GM19372 (cell line): ENCODE data around the gene C22orf23.

Experiments
- ATAC-seq: cut with Tn5 transposase; IDR thresholded peaks from one replicate; pipeline ENCODE4 v1.9.1; 2021; ENCODE audit warnings: mild to moderate bottlenecking, low read depth, moderate library complexity; ENCODE audit not compliant: unreplicated experiment

Gene C22orf23

DNA sequence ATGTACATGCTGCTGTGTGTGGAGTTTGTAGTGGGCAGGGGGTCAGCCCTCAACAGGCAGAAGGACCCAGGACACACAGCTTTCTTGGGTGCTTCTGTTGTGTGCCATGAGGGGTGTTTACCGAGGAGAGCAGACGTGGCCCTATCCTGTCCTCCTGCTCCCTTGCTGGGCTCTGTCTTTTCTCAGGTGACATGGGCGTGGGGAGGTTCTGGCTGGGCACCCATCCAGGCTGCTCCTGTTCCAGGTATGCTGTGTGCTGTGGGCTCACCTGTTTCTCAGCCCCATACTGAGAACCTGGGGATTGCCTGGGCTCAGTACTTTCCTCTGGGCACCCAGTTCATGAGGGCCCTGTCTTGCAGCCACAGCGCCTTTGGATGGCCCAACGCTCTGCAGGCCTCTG is 24.0 kb downstream of the C22orf23 start:
- ATAC-seq: no peak

DNA sequence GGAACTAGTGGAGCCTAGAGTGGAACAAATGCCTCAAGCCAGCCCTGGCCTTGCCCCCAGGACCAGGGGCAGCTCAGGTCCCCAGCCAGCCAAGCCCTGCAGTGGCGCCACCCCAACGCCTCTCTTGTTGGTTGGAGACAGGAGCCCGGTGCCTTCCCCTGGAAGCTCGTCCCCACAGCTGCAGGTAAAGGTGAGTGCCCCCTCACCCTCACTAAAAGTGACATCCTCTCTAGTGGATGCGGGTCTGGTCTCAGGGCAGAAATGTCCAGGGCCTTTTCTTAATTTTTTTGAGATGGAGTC is 25.8 kb downstream of the C22orf23 start:
- no peak for ATAC-seq

DNA sequence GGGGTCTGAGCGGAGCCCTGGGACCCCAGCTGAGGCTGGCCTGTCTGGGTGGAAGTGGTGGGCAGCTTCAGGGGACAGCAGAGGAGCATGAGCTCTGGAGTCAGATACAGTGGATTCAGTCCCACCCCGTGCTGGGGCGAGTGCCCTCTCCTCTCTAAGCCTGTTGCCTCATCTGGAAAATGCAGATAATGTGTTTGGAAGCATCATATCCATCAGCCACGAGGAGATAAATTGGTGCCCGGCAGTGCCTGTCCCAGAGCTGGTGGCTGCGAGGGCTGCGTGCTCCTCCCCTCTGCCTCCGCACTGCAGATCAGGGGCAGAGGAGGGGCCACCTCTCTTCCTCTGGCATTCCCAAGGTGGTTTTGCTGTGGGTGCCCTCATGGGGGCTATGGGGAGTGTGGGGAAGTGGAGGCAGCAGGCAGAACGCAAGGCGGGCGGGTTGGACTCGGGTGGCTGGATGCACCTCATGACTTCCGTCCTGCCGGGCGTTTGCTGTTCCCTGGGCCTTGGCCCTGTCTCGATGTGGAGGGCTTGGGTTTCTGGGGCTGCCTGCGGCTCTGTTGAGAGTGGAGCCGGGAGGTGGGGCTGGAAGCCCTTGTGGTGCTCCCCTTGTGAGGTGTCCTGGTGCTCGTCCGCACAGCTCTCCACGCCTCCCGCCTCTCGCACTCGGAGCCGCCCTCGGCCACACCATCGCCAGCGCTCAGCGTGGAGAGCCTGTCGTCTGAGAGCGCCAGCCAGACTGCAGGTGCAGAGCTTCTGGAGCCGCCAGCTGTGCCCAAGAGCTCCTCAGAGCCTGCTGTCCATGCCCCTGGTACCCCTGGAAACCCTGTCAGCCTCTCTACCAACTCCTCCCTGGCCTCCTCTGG is 26.4 kb downstream of the C22orf23 start:
- no peak for ATAC-seq

DNA sequence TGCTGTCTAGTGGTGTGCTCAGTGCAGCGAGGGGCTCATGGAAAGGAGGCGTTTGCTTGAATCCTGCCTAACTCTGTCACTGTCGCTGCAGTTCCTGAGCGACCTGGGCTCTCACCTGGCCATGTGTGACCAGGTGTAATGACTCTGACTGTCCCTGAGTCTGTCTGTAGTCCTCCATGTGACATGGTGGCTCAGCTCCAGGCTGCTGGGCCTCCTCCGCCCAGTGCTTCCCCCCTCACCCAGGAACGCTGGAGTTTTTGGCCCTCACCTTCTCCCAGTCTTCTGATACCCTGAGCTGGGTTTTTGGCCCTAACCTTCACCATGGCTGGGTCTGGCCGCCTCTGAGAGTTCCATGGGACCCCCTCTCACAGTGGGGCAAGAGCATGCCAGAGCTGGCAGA is 27.0 kb downstream of the C22orf23 start:
- no peak for ATAC-seq

DNA sequence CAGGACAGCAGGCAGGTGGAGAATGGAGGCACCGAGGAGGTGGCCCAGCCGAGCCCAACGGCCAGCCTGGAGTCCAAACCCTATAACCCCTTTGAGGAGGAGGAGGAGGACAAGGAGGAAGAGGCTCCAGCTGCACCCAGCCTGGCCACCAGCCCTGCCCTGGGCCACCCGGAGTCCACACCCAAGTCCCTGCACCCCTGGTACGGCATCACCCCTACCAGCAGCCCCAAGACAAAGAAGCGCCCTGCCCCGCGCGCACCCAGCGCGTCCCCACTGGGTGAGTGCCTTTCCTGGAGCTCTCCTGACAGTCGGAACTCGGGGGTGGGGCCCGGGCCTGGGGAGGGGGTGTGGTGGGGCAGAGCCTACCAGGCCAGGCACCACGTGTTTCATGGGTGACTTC is 27.6 kb downstream of the C22orf23 start:
- ATAC-seq: no peak

DNA sequence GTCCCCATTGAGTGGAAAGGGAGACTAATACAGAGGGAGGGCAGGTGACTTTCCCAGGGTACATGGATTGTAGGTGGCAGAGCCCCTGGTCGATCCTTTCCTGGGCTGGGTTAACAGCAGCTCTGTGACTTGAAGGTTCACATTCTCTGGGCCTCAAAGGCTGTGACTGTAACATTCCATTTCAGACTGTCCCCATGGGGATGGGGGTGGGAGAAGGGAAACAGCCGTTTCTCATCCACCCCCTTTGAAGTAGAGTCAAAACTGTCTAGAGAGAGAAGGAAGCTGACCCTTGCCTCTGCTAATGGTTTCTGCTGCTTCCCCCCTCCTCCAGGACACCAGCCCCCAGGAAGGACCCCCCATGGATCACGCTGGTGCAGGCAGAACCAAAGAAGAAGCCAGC is 28.1 kb downstream of the C22orf23 start:
- no peak for ATAC-seq

DNA sequence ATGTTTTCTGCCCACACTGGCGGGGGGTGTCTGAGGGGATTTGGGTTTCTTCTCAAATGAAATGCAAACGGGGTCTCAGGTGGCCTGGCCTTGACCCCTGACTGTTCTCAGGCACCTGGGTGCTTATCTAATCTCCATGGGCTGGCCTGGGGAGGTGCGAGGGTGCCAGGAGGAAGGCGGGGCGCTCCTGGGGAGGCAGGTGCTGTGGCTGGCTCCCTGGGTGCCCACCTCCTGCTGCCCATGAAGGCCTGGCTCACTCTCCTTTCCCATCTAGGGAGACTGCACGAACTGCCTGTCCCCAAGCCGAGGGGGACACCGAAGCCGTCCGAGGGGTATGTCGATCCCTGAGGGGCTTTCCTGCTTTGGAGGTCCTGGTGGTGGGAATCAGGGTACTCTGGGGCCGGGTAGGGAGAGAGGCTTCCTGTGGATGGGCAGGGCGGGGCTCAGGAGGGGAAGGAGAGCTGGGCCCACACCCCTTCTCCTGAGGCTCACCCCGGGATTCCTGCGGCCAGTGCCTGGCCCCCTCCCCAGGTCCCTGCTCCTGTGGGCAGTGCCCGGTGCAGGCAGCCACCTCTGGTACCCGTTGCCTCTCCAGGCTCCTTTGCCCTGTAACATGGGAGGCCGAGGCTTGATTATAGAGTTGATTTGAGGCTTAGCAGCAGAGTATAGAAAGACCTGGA is 28.9 kb downstream of the C22orf23 start:
- no peak for ATAC-seq

DNA sequence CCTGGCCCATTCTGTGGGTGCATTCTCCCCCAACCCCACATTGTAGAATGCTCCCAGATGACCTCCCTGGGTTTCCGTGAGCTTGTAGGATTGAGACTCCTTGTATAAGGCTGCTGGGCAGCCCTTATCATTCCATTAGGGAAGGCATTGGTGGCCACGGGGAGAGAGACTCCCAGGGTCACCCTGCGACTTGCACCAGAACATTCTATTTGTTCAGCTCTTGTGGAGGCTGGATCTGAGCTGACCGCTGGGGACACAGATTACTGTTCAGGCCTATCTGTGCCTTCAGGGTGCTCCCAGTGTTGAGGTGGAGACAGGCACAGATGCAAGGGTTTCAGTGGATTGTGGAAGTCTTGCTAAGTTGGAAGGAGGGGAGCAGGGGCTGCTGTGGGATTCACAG is 29.5 kb downstream of the C22orf23 start:
- no peak for ATAC-seq

DNA sequence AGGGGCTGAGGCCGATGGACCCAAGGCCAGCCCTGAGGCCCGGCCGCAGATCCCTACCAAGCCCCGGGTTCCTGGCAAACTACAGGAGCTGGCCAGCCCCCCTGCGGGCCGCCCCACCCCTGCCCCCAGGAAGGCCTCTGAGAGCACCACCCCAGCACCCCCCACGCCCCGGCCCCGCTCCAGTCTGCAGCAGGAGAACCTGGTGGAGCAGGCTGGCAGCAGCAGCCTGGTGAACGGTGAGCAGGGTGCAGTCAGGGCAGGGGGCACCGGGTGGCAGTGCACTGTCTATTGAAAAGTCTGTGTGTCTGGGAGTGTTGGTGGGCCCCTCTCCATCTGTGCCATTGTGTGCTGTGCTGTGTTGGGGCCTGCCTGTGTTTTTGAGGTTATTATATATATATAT is 31.2 kb downstream of the C22orf23 start:
- no peak for ATAC-seq

DNA sequence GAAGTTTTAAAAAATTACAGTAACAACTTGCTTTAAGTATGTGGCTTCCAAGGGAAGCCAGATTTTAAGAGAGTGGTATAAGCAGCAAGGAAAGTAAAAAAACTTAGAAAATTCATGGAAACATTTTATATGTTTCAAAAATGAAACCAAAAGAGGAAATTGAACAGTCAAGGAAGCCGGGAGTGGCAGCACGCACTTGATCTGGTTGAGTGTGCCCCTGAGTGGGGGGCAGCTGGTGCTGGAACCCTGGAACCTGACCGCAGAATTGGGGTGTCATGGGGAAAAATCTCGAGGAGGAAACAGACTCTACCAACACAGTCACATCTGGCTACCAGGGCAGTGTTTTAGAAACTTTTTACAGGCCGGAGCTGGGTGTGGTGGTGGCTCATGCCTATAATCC is 33.3 kb downstream of the C22orf23 start:
- ATAC-seq: no peak

DNA sequence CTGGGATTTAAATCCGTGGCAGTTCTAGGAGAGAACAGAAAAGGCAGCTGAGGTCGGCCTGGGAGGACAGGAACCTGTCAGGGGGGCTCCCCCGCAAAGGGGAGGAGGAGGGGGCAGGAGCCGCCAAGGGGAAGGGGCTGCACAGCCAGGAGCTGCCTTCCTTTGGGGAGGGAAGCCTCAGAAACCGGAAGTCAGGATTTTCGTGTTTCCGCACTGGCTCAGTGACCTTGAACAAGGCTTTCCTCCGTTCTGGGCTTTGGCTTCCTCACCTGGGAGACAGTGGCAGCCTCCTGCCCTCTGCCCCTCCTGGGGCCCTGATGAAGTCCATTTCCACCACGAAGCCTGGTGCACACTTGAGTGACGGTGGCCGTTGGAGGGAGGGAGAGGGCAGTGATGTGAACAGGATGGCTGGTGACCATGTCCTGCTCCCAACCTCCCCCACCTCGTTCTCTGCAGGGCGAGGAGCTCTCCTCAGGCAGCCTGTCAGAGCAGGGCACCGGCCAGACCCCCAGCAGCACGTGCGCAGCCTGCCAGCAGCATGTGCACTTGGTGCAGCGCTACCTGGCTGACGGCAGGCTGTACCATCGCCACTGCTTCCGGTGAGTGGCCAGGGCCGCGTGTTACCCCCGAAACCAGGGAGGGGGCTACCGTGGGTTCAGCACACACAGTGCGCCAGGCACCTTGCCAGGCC is 34.7 kb downstream of the C22orf23 start:
- no peak for ATAC-seq

DNA sequence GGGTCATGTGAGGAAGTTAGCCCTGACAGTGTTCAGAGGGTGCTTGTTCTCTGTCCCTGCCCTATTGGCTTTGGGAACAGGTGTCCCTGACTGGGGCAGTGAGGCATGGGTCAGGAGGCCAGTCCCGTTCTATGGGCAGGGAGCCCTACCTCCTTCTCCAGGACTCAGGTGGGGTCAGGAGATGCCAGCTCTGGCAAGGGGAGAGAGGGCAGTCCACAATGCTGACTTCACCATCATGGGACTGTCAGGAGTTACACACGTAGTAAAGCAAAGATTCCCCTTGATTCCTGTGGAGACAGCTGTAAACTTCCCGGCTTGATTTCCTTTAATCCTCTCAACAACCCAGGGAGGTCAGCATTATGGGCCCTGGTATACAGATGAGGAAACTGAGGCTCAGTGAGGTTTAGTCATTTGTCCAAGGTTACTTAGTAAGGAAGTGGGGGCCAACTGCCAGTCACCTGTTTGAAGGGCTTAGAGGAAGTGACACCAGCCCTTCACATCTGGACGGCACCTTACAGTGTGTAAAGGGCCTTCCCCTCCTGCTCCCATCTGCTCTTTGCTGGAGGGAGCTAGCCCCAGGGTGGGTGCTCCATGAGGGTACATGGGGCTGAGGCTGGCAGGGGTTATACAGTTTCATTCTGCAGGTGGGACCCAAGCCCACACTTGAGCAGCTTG is 35.4 kb downstream of the C22orf23 start:
- ATAC-seq: no peak

DNA sequence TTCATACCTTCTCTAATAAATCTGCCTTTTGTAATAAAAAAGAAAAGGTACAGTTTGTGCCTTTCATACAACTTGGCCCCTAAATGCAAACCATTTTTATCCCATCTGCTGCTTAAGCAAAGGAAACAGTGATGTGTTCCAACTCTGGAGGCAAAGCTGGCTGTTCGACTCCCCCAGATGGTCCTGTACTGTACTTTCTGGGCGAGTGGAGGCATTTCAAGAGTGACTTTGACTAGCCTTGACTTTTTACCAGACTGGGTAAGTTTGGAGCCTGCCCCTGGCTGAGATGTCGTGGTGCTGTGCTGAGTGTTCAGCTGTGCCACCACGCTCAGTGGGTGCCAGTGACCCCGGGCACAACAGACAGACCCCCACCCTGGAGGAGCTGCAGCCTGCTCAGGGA is 37.1 kb downstream of the C22orf23 start:
- no peak for ATAC-seq

DNA sequence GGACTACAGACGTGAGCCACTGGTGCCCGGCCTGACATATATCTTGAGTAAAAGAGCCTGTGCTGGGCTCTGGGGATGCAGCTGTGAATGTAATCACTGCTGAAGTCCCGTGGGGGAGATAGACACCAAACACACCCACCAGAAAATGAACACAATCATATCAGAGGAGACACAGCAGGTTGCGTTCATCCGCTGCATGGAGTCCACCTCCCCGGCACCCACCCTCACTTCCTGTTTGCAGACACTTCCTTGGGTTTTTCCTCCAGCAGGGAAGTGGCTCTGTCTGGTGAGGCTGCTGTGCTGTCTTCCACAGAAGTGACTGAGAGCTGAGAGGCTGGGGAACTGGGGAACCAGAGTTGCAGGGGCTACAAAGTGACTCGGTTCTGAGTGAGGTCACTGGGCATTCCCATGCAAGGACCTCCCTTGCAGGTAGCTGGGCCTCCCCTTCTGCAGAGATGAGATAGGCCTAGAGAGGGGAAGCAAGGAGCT is 40.1 kb downstream of the C22orf23 start:
- ATAC-seq: no peak

DNA sequence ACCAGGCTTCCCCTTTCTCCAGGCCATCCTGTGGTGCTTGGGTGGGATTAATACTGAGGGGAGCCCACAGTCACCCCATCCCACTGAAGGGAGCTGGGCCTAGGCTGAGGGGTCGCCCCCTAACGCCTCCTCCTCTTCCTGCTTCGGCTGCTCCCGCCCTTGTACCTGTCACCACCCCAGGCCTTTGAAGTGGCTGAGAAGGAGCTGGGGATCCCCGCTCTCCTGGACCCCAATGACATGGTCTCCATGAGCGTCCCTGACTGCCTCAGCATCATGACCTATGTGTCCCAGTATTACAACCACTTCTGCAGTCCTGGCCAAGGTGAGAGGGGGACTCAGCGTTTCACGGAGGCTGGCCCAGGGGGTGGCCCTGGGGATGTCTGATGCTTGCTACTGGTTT is 41.2 kb downstream of the C22orf23 start:
- ATAC-seq: no peak

DNA sequence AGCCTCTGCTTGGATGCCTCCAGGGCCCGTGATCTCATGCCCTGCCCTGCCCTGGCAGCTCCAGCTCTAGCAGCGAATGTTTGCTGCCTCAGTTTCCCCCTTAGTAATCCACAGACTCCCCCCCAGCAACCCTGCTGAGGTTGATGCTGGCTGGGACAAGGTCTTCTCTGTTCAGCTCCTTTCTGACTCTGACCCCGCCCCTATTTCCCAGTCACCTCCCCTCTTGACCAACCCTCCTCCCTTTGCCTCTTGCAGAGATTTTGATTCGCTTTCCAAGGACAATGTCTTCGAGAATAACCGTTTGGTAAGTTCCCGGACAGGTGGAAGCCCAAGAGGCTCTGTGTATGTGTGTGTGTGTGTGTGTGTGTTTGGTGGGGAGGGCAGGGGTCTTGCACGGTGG is 41.7 kb downstream of the C22orf23 start:
- ATAC-seq: no peak

DNA sequence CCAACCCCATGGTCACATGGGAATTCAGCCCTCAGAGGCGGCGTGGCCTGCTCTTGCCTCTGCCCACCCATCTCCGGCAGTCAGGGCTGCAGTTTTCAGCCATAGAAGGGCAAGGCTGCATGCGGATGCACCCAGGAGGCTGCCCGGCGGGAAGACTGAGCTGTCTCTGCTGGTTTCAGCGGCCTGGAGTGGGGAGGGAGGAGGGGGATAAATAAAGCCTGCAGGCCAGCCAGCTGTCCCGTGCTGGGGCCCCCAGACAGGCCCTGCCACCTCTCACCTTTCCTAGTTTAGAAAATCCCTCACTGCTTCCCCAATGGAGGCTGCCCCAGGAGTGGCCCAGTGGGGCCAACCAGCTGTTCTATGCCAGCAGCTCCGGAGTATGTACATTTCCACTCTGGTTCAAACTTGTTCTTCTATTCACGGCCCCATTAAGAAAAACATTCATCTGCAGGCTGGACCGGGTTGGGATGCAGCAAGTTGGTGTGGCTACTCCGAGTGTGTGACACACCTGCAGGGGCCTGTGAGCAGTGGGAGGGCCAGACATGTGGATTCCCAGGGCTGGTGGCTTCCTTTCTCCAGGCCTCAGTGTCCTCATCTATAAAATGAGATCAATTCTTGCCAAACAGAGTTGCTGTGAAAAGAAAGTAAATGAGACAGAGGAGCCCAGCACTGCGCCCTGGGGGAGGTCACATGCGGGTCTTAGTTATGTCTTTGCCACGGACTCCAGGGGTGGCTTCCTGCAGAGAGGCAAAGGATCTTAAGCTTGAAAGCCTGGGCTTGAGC is 42.3 kb downstream of the C22orf23 start:
- no peak for ATAC-seq

DNA sequence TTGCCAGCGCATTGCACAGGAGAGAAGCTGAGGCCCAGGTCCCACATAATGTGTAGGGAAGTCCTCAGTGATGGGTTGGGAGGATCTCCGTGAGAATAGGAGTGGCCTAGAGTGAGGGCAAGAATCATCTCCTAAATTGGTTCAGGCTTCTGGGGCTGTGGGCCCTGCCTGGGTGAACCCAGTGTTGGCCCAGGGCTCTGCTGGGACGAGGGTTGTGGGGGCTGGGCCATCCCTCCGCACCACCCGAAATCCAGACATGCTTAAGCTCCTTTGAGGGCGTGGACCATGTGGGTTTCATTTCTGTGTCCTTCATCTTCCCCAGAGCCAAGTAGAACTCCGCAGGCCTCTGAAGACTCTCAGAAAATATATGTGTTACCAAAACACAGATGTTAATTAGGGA is 43.6 kb downstream of the C22orf23 start:
- no peak for ATAC-seq

DNA sequence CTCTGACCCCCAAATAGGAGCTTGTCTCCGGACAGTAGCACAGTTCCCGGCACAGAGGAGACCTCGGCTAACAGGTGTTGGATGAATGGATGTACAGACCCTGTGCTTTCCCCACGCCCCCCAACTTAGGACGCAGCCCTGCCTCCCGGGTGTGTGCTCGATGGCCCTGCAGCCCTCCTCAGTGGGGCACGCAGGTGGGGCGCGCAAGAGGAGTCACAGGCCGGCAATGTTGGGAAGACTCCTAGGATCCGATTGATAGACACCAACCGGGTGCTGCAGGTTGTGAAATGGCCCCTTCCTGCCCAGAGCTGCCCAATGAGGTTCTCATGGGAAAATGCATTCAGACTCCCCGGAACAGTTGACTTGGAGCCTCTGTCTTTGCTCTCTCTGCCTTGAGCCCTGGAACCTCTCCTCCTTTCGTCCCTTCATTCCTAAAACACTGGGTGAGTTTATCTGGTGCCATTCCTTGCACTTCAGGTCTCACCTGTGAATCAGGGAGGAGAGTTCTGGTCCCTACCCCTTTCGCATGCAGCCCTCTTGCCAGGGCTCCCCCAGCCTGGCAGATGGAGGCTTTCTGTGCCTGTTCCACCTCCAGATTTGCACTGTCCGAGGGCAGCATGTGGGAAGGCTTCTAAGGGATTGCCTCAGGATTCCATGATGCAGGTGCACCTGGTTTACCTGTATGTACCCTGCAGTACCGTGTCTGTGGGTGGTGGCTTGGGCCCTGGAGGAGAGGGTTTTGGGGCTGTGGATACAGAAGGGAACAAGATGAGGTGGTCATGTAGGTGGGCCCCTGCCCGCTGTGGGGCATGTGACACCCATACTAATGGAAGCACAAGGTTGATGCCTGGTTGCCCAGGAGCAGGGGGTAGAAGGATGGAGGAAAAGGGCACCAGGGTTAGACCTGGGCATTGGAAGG is 46.1 kb downstream of the C22orf23 start:
- ATAC-seq: no peak
